ENCODE results near the gene NCAPG2.

DNA sequence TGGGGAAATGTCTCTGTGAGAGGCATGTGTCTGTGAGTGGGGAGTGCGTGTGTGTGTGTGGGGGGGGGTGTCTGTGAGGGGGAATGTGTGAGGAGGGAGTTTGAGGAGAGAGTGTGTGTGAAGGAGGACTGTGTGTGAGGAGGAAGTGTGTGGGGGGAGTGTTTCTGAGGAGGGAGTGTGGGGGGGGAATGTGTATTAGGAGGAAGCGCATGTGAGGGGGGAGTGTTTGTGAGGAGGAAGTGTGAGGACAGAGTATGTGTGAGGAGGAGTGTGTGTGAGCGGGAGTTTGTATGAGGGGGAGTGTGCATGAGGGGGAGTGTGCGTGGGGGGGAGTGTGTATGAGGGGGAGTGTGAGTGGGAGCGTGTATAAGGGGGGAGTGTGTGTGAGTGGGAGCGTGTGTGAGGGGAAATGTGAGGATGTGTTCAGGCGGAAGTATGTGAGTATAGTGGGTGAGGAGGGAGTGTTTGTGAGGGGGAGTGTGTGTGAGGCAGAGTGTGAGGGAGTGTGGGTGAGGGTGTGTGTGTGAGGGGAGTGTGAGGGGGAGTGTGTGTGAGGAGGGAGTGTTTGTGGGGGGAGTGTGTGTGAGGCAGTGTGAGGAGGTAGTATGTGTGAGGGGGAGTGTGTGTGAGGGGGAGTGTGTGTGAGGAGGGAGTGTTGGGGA lies 95.2 kb downstream of the NCAPG2 start:
- TF ChIP-seq, protein P1, sequence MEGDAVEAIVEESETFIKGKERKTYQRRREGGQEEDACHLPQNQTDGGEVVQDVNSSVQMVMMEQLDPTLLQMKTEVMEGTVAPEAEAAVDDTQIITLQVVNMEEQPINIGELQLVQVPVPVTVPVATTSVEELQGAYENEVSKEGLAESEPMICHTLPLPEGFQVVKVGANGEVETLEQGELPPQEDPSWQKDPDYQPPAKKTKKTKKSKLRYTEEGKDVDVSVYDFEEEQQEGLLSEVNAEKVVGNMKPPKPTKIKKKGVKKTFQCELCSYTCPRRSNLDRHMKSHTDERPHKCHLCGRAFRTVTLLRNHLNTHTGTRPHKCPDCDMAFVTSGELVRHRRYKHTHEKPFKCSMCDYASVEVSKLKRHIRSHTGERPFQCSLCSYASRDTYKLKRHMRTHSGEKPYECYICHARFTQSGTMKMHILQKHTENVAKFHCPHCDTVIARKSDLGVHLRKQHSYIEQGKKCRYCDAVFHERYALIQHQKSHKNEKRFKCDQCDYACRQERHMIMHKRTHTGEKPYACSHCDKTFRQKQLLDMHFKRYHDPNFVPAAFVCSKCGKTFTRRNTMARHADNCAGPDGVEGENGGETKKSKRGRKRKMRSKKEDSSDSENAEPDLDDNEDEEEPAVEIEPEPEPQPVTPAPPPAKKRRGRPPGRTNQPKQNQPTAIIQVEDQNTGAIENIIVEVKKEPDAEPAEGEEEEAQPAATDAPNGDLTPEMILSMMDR (IDR thresholded peaks at IDR 0.05), result no peak
- no peak for TF ChIP-seq POLR2A (IDR thresholded peaks at IDR 0.05)
- no peak for TF ChIP-seq EP300 (IDR thresholded peaks at IDR 0.05)
